NOMO-1 treated with DMSO at 0.1 percent for 48 hours (cell line): ENCODE data around the gene FOXRED1.
A peak's percentile ranks its signal among the peaks of the same experiment; 100 is the strongest.

Source experiments
- DNase-seq: peaks from one replicate; lab custom pipeline; 2025; ENCODE audit not compliant: unreplicated experiment; lab: John Stamatoyannopoulos, UW

FOXRED1 gene

GRCh38 chr11:126310992-126311310, 42.0 kb downstream of the FOXRED1 start:
- DNase-seq = no peak

- DNase-seq = peak; percentile 96
Measured at GRCh38 chr11:126311401-126312291, 42.7 kb downstream of the FOXRED1 start.

- DNase-seq = no peak
Measured at GRCh38 chr11:126312961-126313360, 44.0 kb downstream of the FOXRED1 start.

DNA sequence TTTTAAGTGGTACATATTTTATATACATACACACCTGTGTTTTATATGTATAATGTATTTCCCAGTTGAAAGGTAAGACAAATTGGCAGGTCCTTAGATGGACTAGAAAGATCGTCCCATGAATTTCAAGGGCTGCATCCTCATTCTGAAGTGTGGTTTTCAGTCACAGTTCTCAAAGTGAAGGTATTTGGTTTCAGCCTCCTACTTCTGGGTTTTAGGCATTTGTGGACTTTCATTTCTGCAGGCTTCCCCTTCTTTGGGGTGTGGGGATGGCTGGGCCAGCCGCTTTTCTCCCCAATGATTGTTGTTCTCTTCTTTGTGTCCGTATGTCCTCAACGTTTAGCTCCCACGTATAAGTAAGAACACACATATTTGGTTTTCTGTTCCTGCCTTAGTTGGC, 44.9 kb downstream of the FOXRED1 start:
- peak; percentile 27 for DNase-seq

GRCh38 chr11:126317432-126317755, 48.4 kb downstream of the FOXRED1 start:
- no peak for DNase-seq

DNA sequence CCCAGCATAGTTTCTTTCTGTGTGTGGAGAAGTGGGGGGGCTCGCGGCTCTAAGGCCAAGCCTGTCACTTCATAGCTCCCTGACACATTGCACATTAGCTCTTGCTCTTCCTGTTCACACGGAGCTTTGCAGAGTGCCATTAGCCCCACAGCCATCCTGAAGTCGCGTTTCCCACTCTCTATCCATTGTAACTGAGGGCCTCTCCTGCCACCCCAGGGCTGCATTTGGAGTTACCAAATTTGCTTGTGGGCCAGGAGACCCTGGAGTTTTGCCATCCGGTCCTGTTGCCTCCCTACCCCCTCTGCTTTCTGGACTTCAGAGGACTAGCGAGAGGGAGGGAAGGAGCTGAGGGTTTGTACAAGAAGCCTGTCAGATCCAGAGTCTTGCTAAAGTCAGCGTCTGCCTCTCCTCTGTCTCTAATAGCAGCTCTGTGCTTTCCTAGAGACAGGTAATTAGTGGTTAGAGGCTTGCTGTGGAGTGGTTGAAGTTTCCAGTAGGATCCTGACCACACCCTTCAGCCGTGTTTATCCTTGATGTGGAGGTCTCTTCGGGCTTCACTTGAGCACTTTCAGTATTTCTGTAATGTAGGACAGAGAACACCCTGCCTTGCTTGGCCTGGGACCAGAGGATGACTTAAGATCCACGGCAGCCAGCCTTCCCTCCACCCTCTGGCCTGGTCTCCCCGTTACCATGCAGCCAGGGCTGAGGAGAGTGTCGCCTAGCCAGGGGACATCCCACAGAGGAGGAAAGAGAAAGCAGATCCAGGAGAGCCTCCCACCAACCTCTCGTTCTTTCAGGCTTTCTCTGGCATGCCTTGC, 49.0 kb downstream of the FOXRED1 start:
- peak; percentile 20 for DNase-seq

DNA sequence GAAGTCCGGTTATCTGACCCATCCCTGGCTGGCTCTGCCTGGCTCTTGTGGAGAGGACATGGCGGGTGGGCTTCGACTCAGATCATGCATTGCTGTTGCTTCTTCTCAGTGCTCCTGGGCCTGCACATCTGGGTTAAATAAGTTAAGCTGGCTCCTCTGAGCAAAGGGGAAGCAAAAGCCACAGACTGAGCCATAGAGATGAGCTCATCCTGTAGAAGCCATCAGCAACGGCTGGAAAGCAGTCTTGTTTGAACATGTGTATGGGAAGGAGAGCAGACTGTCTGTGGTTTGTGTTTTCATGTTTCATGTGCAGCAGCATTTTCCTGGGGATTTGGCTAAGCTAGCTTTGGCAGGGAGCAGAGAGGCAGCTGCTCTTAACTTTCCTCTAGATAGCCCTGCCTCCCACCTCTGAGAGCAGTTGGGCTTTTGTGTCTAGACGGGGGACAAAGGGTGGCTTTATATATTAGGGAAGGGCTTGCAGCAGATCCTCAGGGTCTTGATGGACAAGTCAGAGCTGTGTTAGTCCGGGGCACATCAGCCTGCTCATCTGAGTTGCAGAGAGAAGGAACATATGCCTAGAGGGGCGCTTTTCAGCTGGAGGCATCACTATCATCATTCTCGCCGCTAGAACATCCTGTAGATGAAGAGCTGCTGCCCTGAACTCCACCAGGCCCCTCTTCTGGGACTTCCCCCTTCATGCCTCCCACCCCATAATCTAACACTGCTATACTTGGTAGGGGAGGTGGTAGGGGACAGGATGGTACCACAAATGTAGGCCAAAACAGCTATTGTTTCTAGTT, 49.8 kb downstream of the FOXRED1 start:
- DNase-seq = peak; percentile 90

DNA sequence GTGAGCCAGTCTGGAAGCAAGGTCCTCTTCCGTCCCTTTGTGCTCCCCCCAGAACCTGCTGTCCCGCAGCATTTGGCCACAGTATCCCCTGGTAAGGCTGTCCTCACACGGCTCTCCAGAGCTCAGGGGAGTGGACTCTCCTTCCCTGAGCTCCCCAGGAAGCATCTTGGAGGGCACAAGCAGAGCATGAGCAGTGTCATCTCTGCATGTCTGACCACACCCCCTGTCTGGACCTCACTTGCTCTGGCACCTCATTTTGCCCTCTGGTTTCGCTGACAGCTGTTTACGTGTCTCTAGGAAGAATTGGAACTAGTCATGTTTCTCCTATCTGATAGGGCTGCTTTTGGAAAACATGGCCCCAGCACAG, 50.4 kb downstream of the FOXRED1 start:
- DNase-seq = no peak

- DNase-seq = no peak
Measured at GRCh38 chr11:126322996-126323395, 54.0 kb downstream of the FOXRED1 start.

DNA sequence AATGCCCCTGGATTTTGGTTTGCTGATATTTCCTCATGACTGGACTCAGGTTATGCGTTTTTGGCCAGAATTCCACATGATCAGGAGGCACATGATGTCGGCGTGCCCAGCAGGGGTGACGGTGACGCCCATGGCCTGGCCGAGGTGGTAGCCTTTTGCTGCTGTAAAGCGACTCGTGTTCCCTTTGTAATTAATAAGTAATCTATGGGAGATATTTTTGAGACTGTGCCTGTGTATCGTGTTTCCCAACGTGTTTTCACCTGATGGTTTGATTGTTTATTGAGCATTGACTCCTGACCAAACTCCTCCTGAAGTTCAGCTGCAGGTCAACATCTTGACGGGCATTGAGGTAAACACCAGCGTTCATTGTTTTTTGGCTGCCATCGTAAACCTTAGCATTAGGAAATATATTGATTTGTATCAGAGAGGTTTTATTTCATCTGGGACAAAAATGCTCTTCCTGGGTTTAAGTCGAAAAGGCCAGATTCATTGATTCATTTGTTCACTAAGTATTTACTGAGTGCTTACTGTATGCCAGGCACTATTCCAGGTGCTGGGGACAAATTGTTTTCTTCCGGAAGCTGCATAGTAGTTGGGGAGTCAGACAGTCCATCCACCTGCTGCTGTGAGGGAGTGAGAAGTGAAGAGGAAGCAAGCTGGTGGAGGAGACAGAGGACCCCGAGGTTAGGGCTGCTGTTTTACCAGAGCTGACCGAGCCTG, 58.5 kb downstream of the FOXRED1 start:
- DNase-seq = no peak
